ENCODE results near the gene CMSS1. TPM values are rescaled to one million over a fixed set of nuclear protein-coding genes. Genes with fewer than 3 reads are reported as not detected.

Gene CMSS1
- total and polyA plus RNA-seq, 2 of the 13 experiments (the other 11 are each of a cell fraction or from before 2014, with no cell fraction given), result 6.4 to 48.7 TPM

DNA sequence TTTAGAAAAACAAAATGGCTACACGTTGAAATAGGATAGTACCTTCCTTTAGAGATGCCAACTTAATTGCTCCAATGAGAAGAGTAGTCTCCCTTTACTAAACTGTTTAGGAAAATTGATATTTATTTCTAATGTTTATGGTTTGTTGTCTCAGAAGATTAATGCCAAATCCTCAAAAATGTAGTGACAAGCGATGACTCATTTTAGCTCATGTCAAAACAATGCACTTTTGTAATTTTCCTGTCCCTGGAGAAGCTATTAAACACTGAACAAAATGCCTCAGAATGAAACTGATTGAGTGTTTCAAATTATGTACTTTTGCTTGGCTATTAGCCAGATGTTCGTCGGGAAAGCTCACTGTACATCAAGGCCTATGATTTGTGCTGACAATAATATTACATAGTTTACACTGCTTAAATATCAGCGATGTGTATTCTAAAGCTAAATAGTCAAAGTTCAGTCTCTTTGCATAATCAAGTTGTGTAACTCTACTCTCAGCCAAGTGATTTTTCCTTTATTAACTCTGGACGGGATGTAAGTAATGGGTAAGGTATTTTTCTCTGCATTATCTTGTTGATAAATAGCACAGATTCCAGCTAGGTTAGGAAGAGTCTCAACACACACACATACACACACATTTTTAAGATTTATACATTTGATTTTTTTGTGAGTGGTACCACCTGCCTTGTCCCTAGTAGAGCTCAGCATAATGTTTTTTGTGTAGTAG, 83.7 kb downstream of the CMSS1 start (continued):
- TF ChIP-seq, protein P1, sequence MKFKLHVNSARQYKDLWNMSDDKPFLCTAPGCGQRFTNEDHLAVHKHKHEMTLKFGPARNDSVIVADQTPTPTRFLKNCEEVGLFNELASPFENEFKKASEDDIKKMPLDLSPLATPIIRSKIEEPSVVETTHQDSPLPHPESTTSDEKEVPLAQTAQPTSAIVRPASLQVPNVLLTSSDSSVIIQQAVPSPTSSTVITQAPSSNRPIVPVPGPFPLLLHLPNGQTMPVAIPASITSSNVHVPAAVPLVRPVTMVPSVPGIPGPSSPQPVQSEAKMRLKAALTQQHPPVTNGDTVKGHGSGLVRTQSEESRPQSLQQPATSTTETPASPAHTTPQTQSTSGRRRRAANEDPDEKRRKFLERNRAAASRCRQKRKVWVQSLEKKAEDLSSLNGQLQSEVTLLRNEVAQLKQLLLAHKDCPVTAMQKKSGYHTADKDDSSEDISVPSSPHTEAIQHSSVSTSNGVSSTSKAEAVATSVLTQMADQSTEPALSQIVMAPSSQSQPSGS (CRISPR knock-in tag; IDR thresholded peaks at IDR 0.05), result peak; percentile 68; the same call in 1 of the 2 replicates
- TF ChIP-seq MZF1 (CRISPR knock-in tag; IDR thresholded peaks at IDR 0.05; ENCODE audit: borderline replicate concordance), result no peak
- no peak for TF ChIP-seq MYC (CRISPR knock-in tag; IDR thresholded peaks at IDR 0.05; ENCODE audit: borderline replicate concordance)
- no peak for TF ChIP-seq GABPA (IDR thresholded peaks at IDR 0.05; ENCODE audit: low read depth, low read length)
- TF ChIP-seq GABPA (CRISPR knock-in tag; IDR thresholded peaks at IDR 0.05; ENCODE audit: low read depth), result no peak
- TF ChIP-seq HMG20B (CRISPR knock-in tag; conservative IDR thresholded peaks at IDR 0.05), result peak; percentile 71; the same call in 1 of the 2 replicates
- no peak for TF ChIP-seq HIVEP1 (CRISPR knock-in tag; IDR thresholded peaks at IDR 0.05)
- TF ChIP-seq ZNF737 (CRISPR knock-in tag; IDR thresholded peaks at IDR 0.05; ENCODE audit: borderline replicate concordance), result no peak
- TF ChIP-seq RFXAP (CRISPR knock-in tag; IDR thresholded peaks at IDR 0.05; ENCODE audit: borderline replicate concordance), result no peak
- peak; percentile 71; the same call in 1 of the 2 replicates for TF ChIP-seq SMAD3 (CRISPR knock-in tag; IDR thresholded peaks at IDR 0.05)
- TF ChIP-seq, protein P2, sequence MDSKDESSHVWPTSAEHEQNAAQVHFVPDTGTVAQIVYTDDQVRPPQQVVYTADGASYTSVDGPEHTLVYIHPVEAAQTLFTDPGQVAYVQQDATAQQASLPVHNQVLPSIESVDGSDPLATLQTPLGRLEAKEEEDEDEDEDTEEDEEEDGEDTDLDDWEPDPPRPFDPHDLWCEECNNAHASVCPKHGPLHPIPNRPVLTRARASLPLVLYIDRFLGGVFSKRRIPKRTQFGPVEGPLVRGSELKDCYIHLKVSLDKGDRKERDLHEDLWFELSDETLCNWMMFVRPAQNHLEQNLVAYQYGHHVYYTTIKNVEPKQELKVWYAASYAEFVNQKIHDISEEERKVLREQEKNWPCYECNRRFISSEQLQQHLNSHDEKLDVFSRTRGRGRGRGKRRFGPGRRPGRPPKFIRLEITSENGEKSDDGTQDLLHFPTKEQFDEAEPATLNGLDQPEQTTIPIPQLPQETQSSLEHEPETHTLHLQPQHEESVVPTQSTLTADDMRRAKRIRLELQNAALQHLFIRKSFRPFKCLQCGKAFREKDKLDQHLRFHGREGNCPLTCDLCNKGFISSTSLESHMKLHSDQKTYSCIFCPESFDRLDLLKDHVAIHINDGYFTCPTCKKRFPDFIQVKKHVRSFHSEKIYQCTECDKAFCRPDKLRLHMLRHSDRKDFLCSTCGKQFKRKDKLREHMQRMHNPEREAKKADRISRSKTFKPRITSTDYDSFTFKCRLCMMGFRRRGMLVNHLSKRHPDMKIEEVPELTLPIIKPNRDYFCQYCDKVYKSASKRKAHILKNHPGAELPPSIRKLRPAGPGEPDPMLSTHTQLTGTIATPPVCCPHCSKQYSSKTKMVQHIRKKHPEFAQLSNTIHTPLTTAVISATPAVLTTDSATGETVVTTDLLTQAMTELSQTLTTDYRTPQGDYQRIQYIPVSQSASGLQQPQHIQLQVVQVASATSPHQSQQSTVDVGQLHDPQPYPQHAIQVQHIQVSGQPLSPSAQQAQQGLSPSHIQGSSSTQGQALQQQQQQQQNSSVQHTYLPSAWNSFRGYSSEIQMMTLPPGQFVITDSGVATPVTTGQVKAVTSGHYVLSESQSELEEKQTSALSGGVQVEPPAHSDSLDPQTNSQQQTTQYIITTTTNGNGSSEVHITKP (CRISPR knock-in tag; IDR thresholded peaks at IDR 0.05; ENCODE audit: low read depth), result no peak; the same call in 1 of the 2 replicates
- TF ChIP-seq ZBTB3 (CRISPR knock-in tag; IDR thresholded peaks at IDR 0.05; ENCODE audit: borderline replicate concordance, low read depth), result no peak
- no peak for TF ChIP-seq ZNF446 (CRISPR knock-in tag; IDR thresholded peaks at IDR 0.05)
- no peak for TF ChIP-seq ZNF720 (CRISPR knock-in tag; IDR thresholded peaks at IDR 0.05)
- TF ChIP-seq MED1 (CRISPR knock-in tag; IDR thresholded peaks at IDR 0.05), result peak; percentile 99
- peak; percentile 83 for TF ChIP-seq CREM (IDR thresholded peaks at IDR 0.05)
- no peak for TF ChIP-seq CREM (CRISPR knock-in tag; IDR thresholded peaks at IDR 0.05)
- TF ChIP-seq, protein P3, sequence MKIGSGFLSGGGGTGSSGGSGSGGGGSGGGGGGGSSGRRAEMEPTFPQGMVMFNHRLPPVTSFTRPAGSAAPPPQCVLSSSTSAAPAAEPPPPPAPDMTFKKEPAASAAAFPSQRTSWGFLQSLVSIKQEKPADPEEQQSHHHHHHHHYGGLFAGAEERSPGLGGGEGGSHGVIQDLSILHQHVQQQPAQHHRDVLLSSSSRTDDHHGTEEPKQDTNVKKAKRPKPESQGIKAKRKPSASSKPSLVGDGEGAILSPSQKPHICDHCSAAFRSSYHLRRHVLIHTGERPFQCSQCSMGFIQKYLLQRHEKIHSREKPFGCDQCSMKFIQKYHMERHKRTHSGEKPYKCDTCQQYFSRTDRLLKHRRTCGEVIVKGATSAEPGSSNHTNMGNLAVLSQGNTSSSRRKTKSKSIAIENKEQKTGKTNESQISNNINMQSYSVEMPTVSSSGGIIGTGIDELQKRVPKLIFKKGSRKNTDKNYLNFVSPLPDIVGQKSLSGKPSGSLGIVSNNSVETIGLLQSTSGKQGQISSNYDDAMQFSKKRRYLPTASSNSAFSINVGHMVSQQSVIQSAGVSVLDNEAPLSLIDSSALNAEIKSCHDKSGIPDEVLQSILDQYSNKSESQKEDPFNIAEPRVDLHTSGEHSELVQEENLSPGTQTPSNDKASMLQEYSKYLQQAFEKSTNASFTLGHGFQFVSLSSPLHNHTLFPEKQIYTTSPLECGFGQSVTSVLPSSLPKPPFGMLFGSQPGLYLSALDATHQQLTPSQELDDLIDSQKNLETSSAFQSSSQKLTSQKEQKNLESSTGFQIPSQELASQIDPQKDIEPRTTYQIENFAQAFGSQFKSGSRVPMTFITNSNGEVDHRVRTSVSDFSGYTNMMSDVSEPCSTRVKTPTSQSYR (CRISPR knock-in tag; IDR thresholded peaks at IDR 0.05; ENCODE audit: borderline replicate concordance), result peak; percentile 34; the same call in 1 of the 2 replicates
- no peak; the same call in 1 of the 2 replicates for TF ChIP-seq EHMT2 (IDR thresholded peaks at IDR 0.05; ENCODE audit: borderline replicate concordance, low read depth, low read length)
- TF ChIP-seq ZNF556 (CRISPR knock-in tag; IDR thresholded peaks at IDR 0.05; ENCODE audit: borderline replicate concordance), result no peak
- peak; percentile 61; the same call in 1 of the 2 replicates for TF ChIP-seq MAFF (IDR thresholded peaks at IDR 0.05; ENCODE audit: low read depth, low read length)
- TF ChIP-seq RELA (CRISPR knock-in tag; IDR thresholded peaks at IDR 0.05), result no peak
- 0 out of 2 replicates have a peak, but pooled peaks have one; percentile 56 for TF ChIP-seq BRCA1 (CRISPR knock-in tag; IDR thresholded peaks at IDR 0.05)
- TF ChIP-seq SAP130 (CRISPR knock-in tag; IDR thresholded peaks at IDR 0.05; ENCODE audit: low read depth), result peak; percentile 78

Measured in HepG2 (cell line).